Head of caudate nucleus (tissue), 42 donors: ENCODE results near the gene CACNA2D3.
A peak's percentile ranks its signal among the peaks of the same experiment; 100 is the strongest.

Experiments
- DNase-seq, 42 donors: peaks; one replicate each; pipeline versions ENCODE4 v3.0.0 to v3.0.0-alpha.2; 2020 to 2021; ENCODE audit warnings: mixed read lengths in 7 of 42
- intact Hi-C: fragments of 100-400 bp; cut with DNase I; formaldehyde crosslinking; loops from one replicate; pipeline ENCODE4 v1.15.0; 2022

Gene CACNA2D3

GRCh38 chr3:54376939-54377578 lies 254.7 kb downstream of the CACNA2D3 start:
- DNase-seq: peak in 3 of 42 donors; percentile 31 to 51 (median 41)

GRCh38 chr3:54378184-54378583 lies 255.8 kb downstream of the CACNA2D3 start:
- no peak for DNase-seq
- intact Hi-C loops: no loop called here

More at GRCh38 chr3:54376939-54377578, 254.7 kb downstream of the CACNA2D3 start:
- intact Hi-C loops: no loop called here

- intact Hi-C loops: no loop called here
- no peak for DNase-seq
Measured at GRCh38 chr3:54384279-54384678, 261.9 kb downstream of the CACNA2D3 start.

- DNase-seq: no peak
- intact Hi-C loops: no loop called here
Measured at GRCh38 chr3:54390582-54390981, 268.2 kb downstream of the CACNA2D3 start.

GRCh38 chr3:54393150-54393549 lies 270.8 kb downstream of the CACNA2D3 start:
- no peak for DNase-seq
- intact Hi-C loops: no loop called here

- intact Hi-C loops: no loop called here
- no peak for DNase-seq
Measured at GRCh38 chr3:54408328-54408727, 286.0 kb downstream of the CACNA2D3 start.

- intact Hi-C loops: no loop called here
- no peak for DNase-seq
Measured at GRCh38 chr3:54421943-54422342, 299.6 kb downstream of the CACNA2D3 start.

- intact Hi-C loops: no loop called here
- no peak for DNase-seq
Measured at GRCh38 chr3:54424292-54424691, 301.9 kb downstream of the CACNA2D3 start.

GRCh38 chr3:54426381-54426780 lies 304.0 kb downstream of the CACNA2D3 start:
- no peak for DNase-seq

GRCh38 chr3:54427501-54427900 lies 305.1 kb downstream of the CACNA2D3 start:
- intact Hi-C loops: no loop called here

More at GRCh38 chr3:54426381-54426780, 304.0 kb downstream of the CACNA2D3 start:
- intact Hi-C loops: no loop called here

GRCh38 chr3:54427941-54428871 lies 305.9 kb downstream of the CACNA2D3 start:
- intact Hi-C loops: no loop called here

More at GRCh38 chr3:54427501-54427900, 305.1 kb downstream of the CACNA2D3 start:
- DNase-seq: no peak

GRCh38 chr3:54432975-54433374 lies 310.6 kb downstream of the CACNA2D3 start:
- intact Hi-C loops: no loop called here
- DNase-seq: no peak

More at GRCh38 chr3:54427941-54428871, 305.9 kb downstream of the CACNA2D3 start:
- DNase-seq: peak in 41 of 42 donors; percentile 26 to 86 (median 62)

- DNase-seq: peak in 1 of 42 donors; percentile 13
- intact Hi-C loops: no loop called here
Measured at GRCh38 chr3:54433846-54434245, 311.5 kb downstream of the CACNA2D3 start.

GRCh38 chr3:54434756-54435155 lies 312.4 kb downstream of the CACNA2D3 start:
- no peak for DNase-seq
- intact Hi-C loops: no loop called here

GRCh38 chr3:54437271-54437670 lies 314.9 kb downstream of the CACNA2D3 start:
- intact Hi-C loops: no loop called here
- no peak for DNase-seq

- DNase-seq: no peak
- intact Hi-C loops: no loop called here
Measured at GRCh38 chr3:54443561-54444161, 321.3 kb downstream of the CACNA2D3 start.

- DNase-seq: no peak
- intact Hi-C loops: no loop called here
Measured at GRCh38 chr3:54445630-54446029, 323.3 kb downstream of the CACNA2D3 start.

GRCh38 chr3:54447427-54447826 lies 325.1 kb downstream of the CACNA2D3 start:
- DNase-seq: no peak
- intact Hi-C loops: no loop called here

- no peak for DNase-seq
- intact Hi-C loops: no loop called here
Measured at GRCh38 chr3:54454806-54455205, 332.5 kb downstream of the CACNA2D3 start.

- no peak for DNase-seq
- intact Hi-C loops: no loop called here
Measured at GRCh38 chr3:54458357-54458756, 336.0 kb downstream of the CACNA2D3 start.
